ENCODE data around the gene CAMTA1.

CAMTA1 gene

DNA sequence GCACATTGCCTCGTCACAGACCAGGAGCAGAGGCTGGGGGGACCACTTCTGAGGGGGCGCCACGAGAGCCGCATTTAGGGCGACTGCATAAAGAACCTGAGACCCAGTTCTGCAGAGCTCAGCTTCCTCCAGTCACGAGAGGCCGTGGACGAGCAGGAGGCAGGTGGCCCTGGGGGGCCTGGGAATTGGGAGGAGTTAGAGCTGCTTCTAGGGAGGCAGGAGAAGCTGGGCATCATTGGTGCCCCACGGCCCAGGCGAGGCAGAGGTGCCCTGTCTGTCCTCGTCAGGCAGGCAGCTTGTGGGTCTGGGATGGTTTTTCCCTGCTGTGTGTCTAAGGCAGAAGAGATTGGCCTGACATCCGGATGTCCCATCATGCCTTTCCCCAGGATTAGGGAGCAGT lies 389.3 kb downstream of the CAMTA1 start:
- H3K27me3 ChIP-seq (ENCODE audit: low read length), result no peaks in the 10 kb centered on the region
- no peak overlapping the region for H2AFZ ChIP-seq (ENCODE audit: low read depth, low read length, severe bottlenecking)
- no peaks in the 10 kb centered on the region for H3K9me3 ChIP-seq (ENCODE audit: insufficient read depth, low read length)
- H3K79me2 ChIP-seq (ENCODE audit: insufficient read depth, low read length), result no peaks in the 10 kb centered on the region
- no peak overlapping the region for H3K9ac ChIP-seq (ENCODE audit: low read length)
- H3K36me3 ChIP-seq (ENCODE audit: low read length), result no peaks in the 10 kb centered on the region
- TF ChIP-seq, protein P1, sequence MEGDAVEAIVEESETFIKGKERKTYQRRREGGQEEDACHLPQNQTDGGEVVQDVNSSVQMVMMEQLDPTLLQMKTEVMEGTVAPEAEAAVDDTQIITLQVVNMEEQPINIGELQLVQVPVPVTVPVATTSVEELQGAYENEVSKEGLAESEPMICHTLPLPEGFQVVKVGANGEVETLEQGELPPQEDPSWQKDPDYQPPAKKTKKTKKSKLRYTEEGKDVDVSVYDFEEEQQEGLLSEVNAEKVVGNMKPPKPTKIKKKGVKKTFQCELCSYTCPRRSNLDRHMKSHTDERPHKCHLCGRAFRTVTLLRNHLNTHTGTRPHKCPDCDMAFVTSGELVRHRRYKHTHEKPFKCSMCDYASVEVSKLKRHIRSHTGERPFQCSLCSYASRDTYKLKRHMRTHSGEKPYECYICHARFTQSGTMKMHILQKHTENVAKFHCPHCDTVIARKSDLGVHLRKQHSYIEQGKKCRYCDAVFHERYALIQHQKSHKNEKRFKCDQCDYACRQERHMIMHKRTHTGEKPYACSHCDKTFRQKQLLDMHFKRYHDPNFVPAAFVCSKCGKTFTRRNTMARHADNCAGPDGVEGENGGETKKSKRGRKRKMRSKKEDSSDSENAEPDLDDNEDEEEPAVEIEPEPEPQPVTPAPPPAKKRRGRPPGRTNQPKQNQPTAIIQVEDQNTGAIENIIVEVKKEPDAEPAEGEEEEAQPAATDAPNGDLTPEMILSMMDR (IDR thresholded peaks at IDR 0.05; ENCODE audit: insufficient read depth, low read length, poor library complexity, severe bottlenecking), result no peak
- TF ChIP-seq EZH2phosphoT487 (conservative IDR thresholded peaks at IDR 0.05; ENCODE audit: low read length), result no peak
- no peaks in the 10 kb centered on the region for H3K9me2 ChIP-seq (replicated peaks; ENCODE audit: insufficient read depth, low read length)
- no peak overlapping the region for H3K27ac ChIP-seq (ENCODE audit: low read depth, low read length)
- H3K4me3 ChIP-seq (ENCODE audit: insufficient read depth, low read length, poor library complexity, severe bottlenecking), result no peak overlapping the region
- H3K4me2 ChIP-seq (ENCODE audit: low read depth, low read length, poor library complexity, severe bottlenecking), result no peak overlapping the region
- H3F3A ChIP-seq (ENCODE audit: insufficient read depth), result no peaks in the 10 kb centered on the region
- no peaks in the 10 kb centered on the region for H4K20me1 ChIP-seq (ENCODE audit: low read depth, low read length)

DNA sequence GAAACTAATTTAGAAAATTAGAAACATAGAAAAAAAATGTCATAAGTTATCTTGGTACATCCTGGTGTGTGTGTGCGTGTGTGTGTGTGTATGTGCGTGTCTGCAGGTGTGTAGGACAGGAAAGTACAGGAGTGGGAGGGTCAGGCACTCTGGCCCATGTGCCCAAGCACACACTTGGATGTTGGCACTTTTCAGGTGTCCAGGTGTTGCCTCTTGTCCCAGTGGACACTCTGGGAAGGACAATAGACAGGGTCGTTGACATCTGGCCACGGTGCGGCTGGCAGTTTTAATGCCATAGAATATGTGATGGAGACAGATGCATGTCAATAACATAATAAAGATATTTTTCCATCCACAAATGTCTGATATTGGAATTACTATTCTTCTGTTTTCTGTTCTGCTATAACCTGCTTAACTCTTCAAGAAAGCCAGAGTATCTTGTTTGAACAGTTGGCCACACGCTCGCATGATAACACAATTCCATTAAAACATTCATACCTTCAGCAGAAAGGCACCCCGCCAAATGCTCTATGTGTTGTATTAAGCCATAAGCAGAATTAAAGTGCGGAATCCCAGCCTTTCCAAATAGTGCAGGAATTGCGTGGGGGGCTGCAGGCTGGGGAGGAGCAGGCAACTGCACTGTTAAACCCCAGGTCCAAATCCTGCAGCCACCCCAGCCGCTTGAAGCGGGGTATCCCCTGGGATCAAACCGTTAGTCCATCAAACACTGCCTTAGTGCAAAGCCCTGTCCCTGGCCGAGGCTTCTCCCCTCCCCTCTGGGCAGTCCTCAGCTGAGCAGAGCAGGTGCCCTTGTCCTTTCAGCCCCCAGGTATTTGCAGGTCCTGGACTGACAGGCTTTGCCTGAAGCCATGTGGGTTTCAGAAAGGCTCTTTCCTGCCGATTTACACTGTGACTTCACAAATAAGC lies 390.0 kb downstream of the CAMTA1 start:
- TF ChIP-seq EZH2phosphoT487 (conservative IDR thresholded peaks at IDR 0.05; ENCODE audit: low read length), result no peak
- H3K4me2 ChIP-seq (ENCODE audit: low read depth, low read length, poor library complexity, severe bottlenecking), result no peak overlapping the region

DNA sequence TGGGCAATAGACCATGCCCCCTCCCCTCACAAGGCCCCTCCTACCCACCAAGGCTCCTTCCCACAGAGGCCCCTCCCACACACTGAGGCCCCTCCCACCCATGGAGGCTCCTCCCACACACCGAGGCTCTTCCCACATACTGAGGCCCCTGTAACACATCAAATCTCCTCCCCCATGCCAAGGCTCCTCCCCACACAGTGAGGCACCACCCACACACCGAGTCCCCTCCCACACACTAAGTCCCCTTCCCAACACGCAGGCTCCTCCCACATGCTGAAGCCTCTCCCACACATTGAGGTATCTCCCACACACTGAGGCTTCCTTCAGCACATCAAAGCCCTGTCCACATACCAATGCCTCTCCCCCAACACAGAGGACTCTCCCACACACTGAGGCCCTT lies 391.8 kb downstream of the CAMTA1 start:
- no peaks in the 10 kb centered on the region for H3K27me3 ChIP-seq (ENCODE audit: low read length)
- no peaks in the 10 kb centered on the region for H3K9me2 ChIP-seq (replicated peaks; ENCODE audit: insufficient read depth, low read length)
- H3F3A ChIP-seq (ENCODE audit: insufficient read depth), result no peaks in the 10 kb centered on the region
- TF ChIP-seq, protein P1 (IDR thresholded peaks at IDR 0.05; ENCODE audit: insufficient read depth, low read length, poor library complexity, severe bottlenecking), result no peak
- no peak overlapping the region for H3K4me3 ChIP-seq (ENCODE audit: insufficient read depth, low read length, poor library complexity, severe bottlenecking)
- no peak overlapping the region for H3K9ac ChIP-seq (ENCODE audit: low read length)
- no peaks in the 10 kb centered on the region for H3K36me3 ChIP-seq (ENCODE audit: low read length)
- H3K9me3 ChIP-seq (ENCODE audit: insufficient read depth, low read length), result no peaks in the 10 kb centered on the region
- H3K79me2 ChIP-seq (ENCODE audit: insufficient read depth, low read length), result no peaks in the 10 kb centered on the region
- H2AFZ ChIP-seq (ENCODE audit: low read depth, low read length, severe bottlenecking), result no peak overlapping the region
- H4K20me1 ChIP-seq (ENCODE audit: low read depth, low read length), result no peaks in the 10 kb centered on the region
- no peak overlapping the region for H3K27ac ChIP-seq (ENCODE audit: low read depth, low read length)
- no peak overlapping the region for H3K4me2 ChIP-seq (ENCODE audit: low read depth, low read length, poor library complexity, severe bottlenecking)

More for the DNA sequence above, 390.0 kb downstream of the CAMTA1 start:
- H3F3A ChIP-seq (ENCODE audit: insufficient read depth), result no peaks in the 10 kb centered on the region
- no peak overlapping the region for H3K27ac ChIP-seq (ENCODE audit: low read depth, low read length)
- H3K9ac ChIP-seq (ENCODE audit: low read length), result no peak overlapping the region
- H3K79me2 ChIP-seq (ENCODE audit: insufficient read depth, low read length), result no peaks in the 10 kb centered on the region
- H3K9me2 ChIP-seq (replicated peaks; ENCODE audit: insufficient read depth, low read length), result no peaks in the 10 kb centered on the region
- H3K36me3 ChIP-seq (ENCODE audit: low read length), result no peaks in the 10 kb centered on the region
- no peaks in the 10 kb centered on the region for H4K20me1 ChIP-seq (ENCODE audit: low read depth, low read length)
- H3K27me3 ChIP-seq (ENCODE audit: low read length), result no peaks in the 10 kb centered on the region
- no peaks in the 10 kb centered on the region for H3K9me3 ChIP-seq (ENCODE audit: insufficient read depth, low read length)
- H3K4me3 ChIP-seq (ENCODE audit: insufficient read depth, low read length, poor library complexity, severe bottlenecking), result no peak overlapping the region
- H2AFZ ChIP-seq (ENCODE audit: low read depth, low read length, severe bottlenecking), result no peak overlapping the region

All from SU-DHL-6 (cell line).